Endothelial cell of umbilical vein (primary cell): ENCODE measurements around the gene GFER. TPM values are rescaled to one million over a fixed set of nuclear protein-coding genes. Genes with fewer than 3 reads are reported as not detected.

Experiments used
- BruUV-seq: library from RNA; stranded (reverse); fragments of 400-500 nt; replicated peaks from 2 replicates; lab custom pipeline; 2021; lab: Mats Ljungman, UMichigan
- CTCF ChIA-PET: fragments of 300-600, 350-600 bp; sonication (Branson Sonifier 250); formaldehyde crosslinking; loops from one replicate; lab custom pipeline; 2021; ENCODE audit warnings: antibody characterized with exemption, inconsistent platforms; lab: Charles Lee
- POLR2A ChIA-PET: fragments of 300-600, 350-600 bp; sonication (Branson Sonifier 250); formaldehyde crosslinking; loops from one replicate; lab custom pipeline; 2021; ENCODE audit warnings: antibody characterized with exemption, inconsistent platforms; lab: Charles Lee
- DNase-seq: peaks from one replicate; pipeline ENCODE4 v3.0.0-alpha.2; 2011; ENCODE audit warnings: low read depth, low spot score
- FAIRE-seq: peaks from 2 replicates; lab custom pipeline; 2011; peaks lifted over from hg19 to GRCh38; lab: Jason Lieb, UNC
- H2AFZ ChIP-seq: 2 replicates; pipeline ENCODE4 v1.6.0; 2012; ENCODE audit warnings: low read depth, low read length, control low read depth, inconsistent platforms
- H3K27ac ChIP-seq: 2 replicates; pipeline ENCODE4 v1.5.1; 2011; ENCODE audit warnings: low read depth, mild to moderate bottlenecking, control low read depth, low read length, moderate library complexity; ENCODE audit not compliant: insufficient read depth
- H3K27me3 ChIP-seq, 2 experiments: 2 replicates each; pipeline versions ENCODE4 v1.6.0 to v1.6.1; 2011; ENCODE audit warnings: low read length in 2 of 2, mixed read lengths in 1 of 2; ENCODE audit not compliant: control insufficient read depth in 2 of 2, insufficient read depth in 2 of 2
- H3K36me3 ChIP-seq, 2 experiments: 2 replicates in 1 of 2; 3 replicates in 1 of 2; pipeline ENCODE4 v1.5.1; 2011; ENCODE audit warnings: low read length in 2 of 2, mild to moderate bottlenecking in 1 of 2, moderate library complexity in 1 of 2; ENCODE audit not compliant: control insufficient read depth in 2 of 2, insufficient read depth in 2 of 2; ENCODE audit errors: extremely low read depth in 1 of 2
- H3K4me1 ChIP-seq: 3 replicates; pipeline ENCODE4 v1.5.1; 2011; ENCODE audit warnings: mild to moderate bottlenecking, low read length; ENCODE audit not compliant: control insufficient read depth, insufficient read depth; ENCODE audit errors: extremely low read depth
- H3K4me2 ChIP-seq: 2 replicates; pipeline ENCODE4 v1.6.1; 2011; ENCODE audit warnings: low read length, control low read depth, mixed read lengths; ENCODE audit not compliant: insufficient read depth
- H3K4me3 ChIP-seq, 3 experiments: fragments of 200-600 bp in 1 of 3; sonication (generic), shearing (Covaris generic) in 1 of 3; replicated peaks in 1 of 3; 2 replicates each; pipeline ENCODE4 v1.5.1; 2011 to 2016; ENCODE audit warnings: control low read depth in 3 of 3, low read length in 3 of 3, mild to moderate bottlenecking in 2 of 3, inconsistent platforms in 1 of 3, low read depth in 1 of 3, moderate library complexity in 1 of 3; ENCODE audit not compliant: insufficient read depth in 1 of 3
- H3K79me2 ChIP-seq: 2 replicates; pipeline ENCODE4 v1.6.0; 2012; ENCODE audit warnings: low read length, inconsistent platforms; ENCODE audit not compliant: control insufficient read depth, insufficient read depth
- H3K9ac ChIP-seq: replicated peaks from 2 replicates; pipeline ENCODE3; 2011; ENCODE audit warnings: low read length, control low read depth; ENCODE audit not compliant: insufficient read depth; ENCODE audit errors: extremely low read depth
- H3K9me1 ChIP-seq: replicated peaks from 3 replicates; pipeline ENCODE4 v1.6.0; 2011; ENCODE audit warnings: mild to moderate bottlenecking, low read length; ENCODE audit not compliant: control insufficient read depth, insufficient read depth; ENCODE audit errors: extremely low read depth
- H3K9me3 ChIP-seq: replicated peaks from 2 replicates; pipeline ENCODE4 v1.5.1; 2012; ENCODE audit warnings: low read length, inconsistent platforms; ENCODE audit not compliant: control insufficient read depth, insufficient read depth
- H4K20me1 ChIP-seq: replicated peaks from 2 replicates; pipeline ENCODE3; 2011; ENCODE audit warnings: mild to moderate bottlenecking, low read length; ENCODE audit not compliant: control insufficient read depth, insufficient read depth; ENCODE audit errors: extremely low read depth
- CTCF ChIP-seq, 2 donors: IDR thresholded peaks; 1 replicate in 1 of 2; 2 replicates in 1 of 2; pipeline ENCODE4 v1.5.1; 2011; ENCODE audit warnings: low read length in 2 of 2, mild to moderate bottlenecking in 2 of 2, moderate library complexity in 2 of 2, control low read depth in 1 of 2, inconsistent platforms in 1 of 2, low read depth in 1 of 2; ENCODE audit not compliant: insufficient read depth in 1 of 2; ENCODE audit errors: extremely low read depth in 1 of 2
- EZH2 ChIP-seq: IDR thresholded peaks from 2 replicates; pipeline ENCODE4 v1.6.1; 2012; ENCODE audit warnings: borderline replicate concordance, low read depth, mild to moderate bottlenecking, moderate library complexity, low read length, inconsistent platforms; ENCODE audit not compliant: severe bottlenecking
- FOS ChIP-seq: IDR thresholded peaks from 2 replicates; pipeline ENCODE4 v1.6.1; 2011; ENCODE audit warnings: mild to moderate bottlenecking, low read length, moderate library complexity, borderline replicate concordance; ENCODE audit not compliant: insufficient read depth
- GATA2 ChIP-seq: IDR thresholded peaks from 2 replicates; pipeline ENCODE4 v1.7.0; 2011; ENCODE audit warnings: low read depth, mild to moderate bottlenecking, moderate library complexity, mixed read lengths, low read length; ENCODE audit not compliant: insufficient read length, insufficient read depth
- JUN ChIP-seq: IDR thresholded peaks from 2 replicates; pipeline ENCODE4 v1.6.1; 2011; ENCODE audit warnings: borderline replicate concordance, low read depth; ENCODE audit not compliant: insufficient read length, insufficient read depth
- MAX ChIP-seq: IDR thresholded peaks from 2 replicates; pipeline ENCODE4 v1.6.1; 2011; ENCODE audit not compliant: insufficient read depth, insufficient read length
- MYC ChIP-seq: IDR thresholded peaks from one replicate; pipeline ENCODE4 v1.6.1; 2011; ENCODE audit warnings: mild to moderate bottlenecking, low read depth, low read length
- POLR2A ChIP-seq: IDR thresholded peaks from 2 replicates; pipeline ENCODE4 v1.6.1; 2012; ENCODE audit warnings: low read depth, mild to moderate bottlenecking, control low read depth, low read length
- POLR2AphosphoS5 ChIP-seq: IDR thresholded peaks from 2 replicates; pipeline ENCODE4 v1.6.1; 2012; ENCODE audit warnings: low read depth, mild to moderate bottlenecking, control low read depth, low read length, moderate library complexity; ENCODE audit not compliant: insufficient read depth
- dilution Hi-C: fragments of 300-500 bp; cut with MboI; formaldehyde crosslinking; loops from one replicate; pipeline ENCODE4 v1.15.0; 2019; ENCODE audit warnings: low sequenced_read_pairs; ENCODE audit not compliant: extremely low pct_ligation_motif_present
- intact Hi-C: fragments of 100-400 bp; cut with micrococcal nuclease; formaldehyde crosslinking; loops from one replicate; pipeline ENCODE4 v1.10.0; 2022
- polyA plus RNA-seq, 4 experiments: library from polyadenylated mRNA; depleted of rRNA in 3 of 4; stranded (reverse) in 3 of 4; unstranded in 1 of 4; fragments of >200 nt; gene quantifications; 2 replicates each; pipeline versions ENCODE4 v1.2.1 to v1.2.3, GENCODE V29; 2011 to 2012; ENCODE audit warnings: missing spikeins in 1 of 4
- total RNA-seq: library from RNA; stranded (reverse); gene quantifications from 2 replicates; pipeline ENCODE4 v1.2.3, GENCODE V29; 2021

Gene GFER
- total and polyA plus RNA-seq, 2 donors (not counting 3 experiments of a cell fraction or from before 2014, with no cell fraction given): 13.7 to 29.9 TPM

GRCh38 chr16:2033057-2033908 lies 49.3 kb downstream of the GFER start:
- Histone ChIP-seq H3K4me2 (peak overlapping the region; percentile 9), H3K9me1 (no peaks in the 10 kb centered on the region), H3K27ac (peak overlapping the region; percentile 77), H4K20me1 (no peaks in the 10 kb centered on the region), H3K9me3 (no peaks in the 10 kb centered on the region), H3K27me3 (no peaks in the 10 kb centered on the region), H3K4me3 (peak overlapping the region in 1 of 3 experiments; percentile 15), H3K36me3 (peaks cover 0 to 10% of the 10 kb centered on the region in 2 experiments), H2AFZ (peak overlapping the region; percentile 25), H3K4me1 (peaks cover 50% of the 10 kb centered on the region), H3K79me2 (peaks cover 17% of the 10 kb centered on the region), H3K9ac (peak overlapping the region; percentile 21)
- DNase-seq (peak; percentile 70), FAIRE-seq (peak; percentile 85)
- TF ChIP-seq EZH2 (no peak), POLR2AphosphoS5 (peak; percentile 41), CTCF (IDR thresholded peaks at IDR 0.05; ENCODE audit: extremely low read depth in 1 of 2, insufficient read depth in 1 of 2, low read depth in 1 of 2, low read length in 2 of 2) (no peak), POLR2A (peak; percentile 35), FOS (peak; percentile 27), MYC (no peak), JUN (no peak), GATA2 (no peak), MAX (no peak)
- intact Hi-C loops (loop anchor here (1.0 kb wide), 1 partner anchor 14 kb away; the partner anchor contains the start of genes NTHL1 and TSC2), dilution Hi-C loops (loop anchor here (25.0 kb wide), 1 partner anchor 129 kb away; the partner anchor contains the start of gene TRAF7)
- BruUV-seq: no TSS peak
- ChIA-PET CTCF (interaction anchor here (1.6 to 3.6 kb wide), 4 partner anchors 10 to 23 kb away, joined by 4 to 21 read pairs (median 16); partner anchors contain the start of genes NTHL1 and TSC2), POLR2A (interaction anchor here (1.2 kb wide), 1 partner anchor 122 kb away, joined by 4 read pairs; the partner anchor contains the start of gene TRAF7)
